ENCODE results near the gene SNTB2. TPM values are rescaled to one million over a fixed set of nuclear protein-coding genes. Genes with fewer than 3 reads are reported as not detected.
A peak's percentile ranks its signal among the peaks of the same experiment; 100 is the strongest.

The SNTB2 gene
- total RNA-seq, 2 donors from 2014 or later: 34.5 to 34.8 TPM

GRCh38 chr16:69199382-69199781, 12.4 kb downstream of the SNTB2 start:
- no peaks in the 10 kb centered on the region for H3K9me3 ChIP-seq
- H3K27me3 ChIP-seq: no peaks in the 10 kb centered on the region
- no peaks in the 10 kb centered on the region for H3K36me3 ChIP-seq
- intact Hi-C loops (cut with DNase I): no loop called here
- H3K27ac ChIP-seq: no peak overlapping the region
- DNase-seq: no peak
- H3K4me1 ChIP-seq: no peaks in the 10 kb centered on the region
- TF ChIP-seq CTCF (IDR thresholded peaks at IDR 0.05): no peak
- no peak overlapping the region for H3K9ac ChIP-seq (ENCODE audit: low read depth in 2 of 2, low read length in 2 of 2)
- no peak overlapping the region for H3K4me3 ChIP-seq

- no peak for DNase-seq
- Histone ChIP-seq H3K4me1 (no peaks in the 10 kb centered on the region), H3K9me3 (no peaks in the 10 kb centered on the region), H3K9ac (ENCODE audit: low read depth in 2 of 2, low read length in 2 of 2) (no peak overlapping the region), H3K27ac (no peak overlapping the region), H3K27me3 (no peaks in the 10 kb centered on the region), H3K36me3 (no peaks in the 10 kb centered on the region), H3K4me3 (no peak overlapping the region)
- no peak for TF ChIP-seq CTCF (IDR thresholded peaks at IDR 0.05)
- intact Hi-C loops (cut with DNase I): no loop called here
Measured at GRCh38 chr16:69201291-69201690, 14.3 kb downstream of the SNTB2 start.

- Histone ChIP-seq H3K4me3 (no peak overlapping the region), H3K36me3 (no peaks in the 10 kb centered on the region), H3K27me3 (no peaks in the 10 kb centered on the region), H3K9ac (ENCODE audit: low read depth in 2 of 2, low read length in 2 of 2) (no peak overlapping the region), H3K9me3 (no peaks in the 10 kb centered on the region), H3K4me1 (no peaks in the 10 kb centered on the region), H3K27ac (no peak overlapping the region)
- peak; percentile 2 for DNase-seq
- TF ChIP-seq CTCF (IDR thresholded peaks at IDR 0.05): no peak
- intact Hi-C loops (cut with DNase I): no loop called here
Measured at GRCh38 chr16:69201787-69202186, 14.8 kb downstream of the SNTB2 start.

GRCh38 chr16:69204172-69204571, 17.2 kb downstream of the SNTB2 start:
- DNase-seq: no peak
- intact Hi-C loops (cut with DNase I): no loop called here
- no peaks in the 10 kb centered on the region for H3K4me1 ChIP-seq
- H3K9ac ChIP-seq (ENCODE audit: low read depth in 2 of 2, low read length in 2 of 2): no peak overlapping the region
- no peaks in the 10 kb centered on the region for H3K36me3 ChIP-seq
- no peaks in the 10 kb centered on the region for H3K27me3 ChIP-seq
- H3K4me3 ChIP-seq: no peak overlapping the region
- TF ChIP-seq CTCF (IDR thresholded peaks at IDR 0.05): no peak
- H3K27ac ChIP-seq: no peak overlapping the region
- no peaks in the 10 kb centered on the region for H3K9me3 ChIP-seq

- no peaks in the 10 kb centered on the region for H3K36me3 ChIP-seq
- no peak for DNase-seq
- intact Hi-C loops (cut with DNase I): no loop called here
- H3K27ac ChIP-seq: no peak overlapping the region
- no peaks in the 10 kb centered on the region for H3K9me3 ChIP-seq
- H3K9ac ChIP-seq (ENCODE audit: low read depth in 2 of 2, low read length in 2 of 2): no peak overlapping the region
- no peak for TF ChIP-seq CTCF (IDR thresholded peaks at IDR 0.05)
- H3K27me3 ChIP-seq: no peaks in the 10 kb centered on the region
- no peaks in the 10 kb centered on the region for H3K4me1 ChIP-seq
- H3K4me3 ChIP-seq: no peak overlapping the region
Measured at GRCh38 chr16:69209735-69210134, 22.8 kb downstream of the SNTB2 start.

- H3K36me3 ChIP-seq: no peaks in the 10 kb centered on the region
- no peaks in the 10 kb centered on the region for H3K9me3 ChIP-seq
- H3K4me1 ChIP-seq: no peaks in the 10 kb centered on the region
- no peak overlapping the region for H3K9ac ChIP-seq (ENCODE audit: low read depth in 2 of 2, low read length in 2 of 2)
- intact Hi-C loops (cut with DNase I): no loop called here
- H3K27ac ChIP-seq: no peak overlapping the region
- no peak for TF ChIP-seq CTCF (IDR thresholded peaks at IDR 0.05)
- no peak overlapping the region for H3K4me3 ChIP-seq
- DNase-seq: no peak
- no peaks in the 10 kb centered on the region for H3K27me3 ChIP-seq
Measured at GRCh38 chr16:69217433-69217832, 30.5 kb downstream of the SNTB2 start.

All from colonic mucosa (tissue), 4 donors.